Measurements from ENCODE around the gene PRTFDC1.

DNA sequence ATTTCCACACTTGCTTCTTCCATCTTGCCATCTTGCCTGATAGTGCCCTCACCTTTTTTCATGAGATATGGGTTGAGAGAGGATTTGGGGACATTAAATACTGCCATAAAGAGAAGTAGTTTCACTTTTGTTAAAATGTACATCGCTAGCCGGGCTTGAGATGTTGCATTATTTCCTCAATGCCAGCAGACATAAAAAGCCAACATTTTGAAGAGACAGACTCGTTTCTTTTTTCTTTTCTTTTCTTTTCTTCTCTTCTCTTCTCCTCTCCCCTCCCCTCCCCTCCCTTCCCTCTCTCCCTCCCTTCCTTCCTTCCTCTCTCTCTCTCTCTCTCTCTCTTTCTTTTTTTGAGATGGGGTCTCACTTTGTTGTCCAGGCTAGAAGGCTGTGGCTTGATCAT, 45.6 kb upstream of the PRTFDC1 start:
- TF ChIP-seq RAD21 (IDR thresholded peaks at IDR 0.05; ENCODE audit: low read depth) (no peak), CTCF (IDR thresholded peaks at IDR 0.05 in 2 of 3, conservative IDR thresholded peaks at IDR 0.05 in 1 of 3; ENCODE audit: borderline replicate concordance in 1 of 3, insufficient read depth in 1 of 3, low read depth in 2 of 3, low read length in 2 of 3) (no peak), ELF1 (IDR thresholded peaks at IDR 0.05; ENCODE audit: borderline replicate concordance, low read depth) (no peak), POLR2A (IDR thresholded peaks at IDR 0.05; ENCODE audit: borderline replicate concordance, extremely low read depth, insufficient read depth, insufficient read length) (no peak), EZH2 (IDR thresholded peaks at IDR 0.05) (no peak), POLR2AphosphoS5 (IDR thresholded peaks at IDR 0.05; ENCODE audit: low read depth, low read length) (no peak), SIN3A (IDR thresholded peaks at IDR 0.05; ENCODE audit: low read depth) (no peak), ATF3 (IDR thresholded peaks at IDR 0.05) (no peak), ZNF274 (IDR thresholded peaks at IDR 0.05; ENCODE audit: low read depth, low read length) (no peak), ZBTB33 (IDR thresholded peaks at IDR 0.05; ENCODE audit: extremely low read depth, insufficient replicate concordance, low read length) (no peak), EGR1 (IDR thresholded peaks at IDR 0.05; ENCODE audit: low read depth) (no peak)
- TF ChIP-seq, protein P1, sequence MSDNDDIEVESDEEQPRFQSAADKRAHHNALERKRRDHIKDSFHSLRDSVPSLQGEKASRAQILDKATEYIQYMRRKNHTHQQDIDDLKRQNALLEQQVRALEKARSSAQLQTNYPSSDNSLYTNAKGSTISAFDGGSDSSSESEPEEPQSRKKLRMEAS (IDR thresholded peaks at IDR 0.05) = no peak
- TF ChIP-seq, protein P2, sequence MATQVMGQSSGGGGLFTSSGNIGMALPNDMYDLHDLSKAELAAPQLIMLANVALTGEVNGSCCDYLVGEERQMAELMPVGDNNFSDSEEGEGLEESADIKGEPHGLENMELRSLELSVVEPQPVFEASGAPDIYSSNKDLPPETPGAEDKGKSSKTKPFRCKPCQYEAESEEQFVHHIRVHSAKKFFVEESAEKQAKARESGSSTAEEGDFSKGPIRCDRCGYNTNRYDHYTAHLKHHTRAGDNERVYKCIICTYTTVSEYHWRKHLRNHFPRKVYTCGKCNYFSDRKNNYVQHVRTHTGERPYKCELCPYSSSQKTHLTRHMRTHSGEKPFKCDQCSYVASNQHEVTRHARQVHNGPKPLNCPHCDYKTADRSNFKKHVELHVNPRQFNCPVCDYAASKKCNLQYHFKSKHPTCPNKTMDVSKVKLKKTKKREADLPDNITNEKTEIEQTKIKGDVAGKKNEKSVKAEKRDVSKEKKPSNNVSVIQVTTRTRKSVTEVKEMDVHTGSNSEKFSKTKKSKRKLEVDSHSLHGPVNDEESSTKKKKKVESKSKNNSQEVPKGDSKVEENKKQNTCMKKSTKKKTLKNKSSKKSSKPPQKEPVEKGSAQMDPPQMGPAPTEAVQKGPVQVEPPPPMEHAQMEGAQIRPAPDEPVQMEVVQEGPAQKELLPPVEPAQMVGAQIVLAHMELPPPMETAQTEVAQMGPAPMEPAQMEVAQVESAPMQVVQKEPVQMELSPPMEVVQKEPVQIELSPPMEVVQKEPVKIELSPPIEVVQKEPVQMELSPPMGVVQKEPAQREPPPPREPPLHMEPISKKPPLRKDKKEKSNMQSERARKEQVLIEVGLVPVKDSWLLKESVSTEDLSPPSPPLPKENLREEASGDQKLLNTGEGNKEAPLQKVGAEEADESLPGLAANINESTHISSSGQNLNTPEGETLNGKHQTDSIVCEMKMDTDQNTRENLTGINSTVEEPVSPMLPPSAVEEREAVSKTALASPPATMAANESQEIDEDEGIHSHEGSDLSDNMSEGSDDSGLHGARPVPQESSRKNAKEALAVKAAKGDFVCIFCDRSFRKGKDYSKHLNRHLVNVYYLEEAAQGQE (IDR thresholded peaks at IDR 0.05; ENCODE audit: low read depth) = no peak

Measured in HCT116 (cell line).